Fibroblast of villous mesenchyme (primary cell): ENCODE results near the gene SLC14A1. TPM values are rescaled to one million over a fixed set of nuclear protein-coding genes. Genes with fewer than 3 reads are reported as not detected.

Experiments used
- DNase-seq: peaks from one replicate; pipeline ENCODE4 v3.0.0-alpha.2; 2010; ENCODE audit warnings: low read depth
- H3K4me3 ChIP-seq: 2 replicates; pipeline ENCODE4 v1.5.1; 2011; ENCODE audit warnings: low read depth, mild to moderate bottlenecking, low read length
- CTCF ChIP-seq: IDR thresholded peaks from 2 replicates; pipeline ENCODE4 v1.5.1; 2012; ENCODE audit warnings: low read depth, mild to moderate bottlenecking, low read length; ENCODE audit not compliant: insufficient read depth
- total RNA-seq: library from RNA; depleted of rRNA; stranded (reverse); fragments of >200 nt; gene quantifications from 2 replicates; pipeline ENCODE4 v1.2.3, GENCODE V29; 2012

Gene SLC14A1
- total RNA-seq, 1 donor: 0.86 TPM

GRCh38 chr18:45684341-45685115 is 39.5 kb upstream of the SLC14A1 start:
- TF ChIP-seq CTCF: no peak
- DNase-seq: peak; percentile 32

GRCh38 chr18:45686891-45687611 is 36.9 kb upstream of the SLC14A1 start:
- TF ChIP-seq CTCF: no peak
- peak; percentile 46 for DNase-seq
- H3K4me3 ChIP-seq: no peak overlapping the region

More at GRCh38 chr18:45684341-45685115, 39.5 kb upstream of the SLC14A1 start:
- no peak overlapping the region for H3K4me3 ChIP-seq

- no peak overlapping the region for H3K4me3 ChIP-seq
- TF ChIP-seq CTCF: no peak
- no peak for DNase-seq
Observed at GRCh38 chr18:45687621-45688020, 36.4 kb upstream of the SLC14A1 start.

GRCh38 chr18:45688113-45688512 is 35.9 kb upstream of the SLC14A1 start:
- TF ChIP-seq CTCF: no peak
- no peak for DNase-seq
- no peak overlapping the region for H3K4me3 ChIP-seq

GRCh38 chr18:45688833-45689232 is 35.1 kb upstream of the SLC14A1 start:
- TF ChIP-seq CTCF: no peak

GRCh38 chr18:45689396-45689795 is 34.6 kb upstream of the SLC14A1 start:
- TF ChIP-seq CTCF: no peak

More at GRCh38 chr18:45688833-45689232, 35.1 kb upstream of the SLC14A1 start:
- no peak overlapping the region for H3K4me3 ChIP-seq
- DNase-seq: no peak

More at GRCh38 chr18:45689396-45689795, 34.6 kb upstream of the SLC14A1 start:
- DNase-seq: no peak
- no peak overlapping the region for H3K4me3 ChIP-seq
